Esophagus squamous epithelium (tissue), 5 donors: ENCODE results near the gene WNK2. TPM values are rescaled to one million over a fixed set of nuclear protein-coding genes. Genes with fewer than 3 reads are reported as not detected.

Source experiments
- DNase-seq: peaks from one replicate; lab custom pipeline; 2025; lab: John Stamatoyannopoulos, UW
- H3K27ac ChIP-seq, 4 donors: fragments of 200-600 bp; sonication (generic); one replicate each; pipeline ENCODE4 v1.5.1; 2016 to 2019; ENCODE audit warnings: mild to moderate bottlenecking in 1 of 4
- H3K27me3 ChIP-seq, 4 donors: fragments of 200-600 bp; sonication (generic); 1 replicate in 3 of 4; 2 replicates in 1 of 4; pipeline versions ENCODE4 v1.5.1 to v1.6.0; 2017 to 2021; ENCODE audit warnings: antibody characterized with exemption in 1 of 4
- H3K36me3 ChIP-seq, 3 donors: fragments of 200-600 bp; sonication (generic); one replicate each; pipeline ENCODE4 v1.5.1; 2016 to 2019
- H3K4me1 ChIP-seq, 3 donors: fragments of 200-600 bp; sonication (generic); one replicate each; pipeline ENCODE4 v1.5.1; 2017 to 2019
- H3K4me3 ChIP-seq, 4 donors: fragments of 200-600 bp; sonication (generic); 1 replicate in 3 of 4; 2 replicates in 1 of 4; pipeline ENCODE4 v1.5.1; 2016 to 2019; ENCODE audit warnings: mild to moderate bottlenecking in 2 of 4, moderate library complexity in 1 of 4
- H3K9me3 ChIP-seq, 3 donors: fragments of 200-600 bp; sonication (generic); one replicate each; pipeline ENCODE4 v1.5.1; 2016 to 2019
- POLR2A ChIP-seq, 4 donors: fragments of 450-650 bp; IDR thresholded peaks; one replicate each; pipeline ENCODE4 v1.6.1; 2017; ENCODE audit warnings: antibody characterized with exemption in 4 of 4, mild to moderate bottlenecking in 4 of 4, moderate library complexity in 3 of 4
- WGBS, 2 donors: methylation state at CpG; one replicate each; pipeline ENCODE4 v1.1.5; 2018; 5-methylcytosine and 5-hydroxymethylcytosine counted together
- intact Hi-C: fragments of 100-400 bp; cut with DNase I; formaldehyde crosslinking; loops from one replicate; pipeline ENCODE4 v1.15.0; 2022
- total RNA-seq, 4 donors: library from RNA; depleted of rRNA; stranded (reverse); fragments of >200 nt; gene quantifications; one replicate each; pipeline ENCODE4 v1.1.0, GENCODE V29; 2016
- TF ChIP-seq, protein P1 (sequence below), 6 experiments: fragments of 450-650 bp in 4 of 6; fragments of 200-600 bp in 2 of 6; sonication (generic) in 2 of 6; IDR thresholded peaks; one replicate each; pipeline ENCODE4 v1.5.1; 2016 to 2019; ENCODE audit warnings: antibody characterized with exemption in 6 of 6, mild to moderate bottlenecking in 4 of 6, moderate library complexity in 4 of 6
- donor health status: DM: yes; HTN: yes; CAD: no.

WNK2 gene
- total RNA-seq, 4 donors from 2014 or later: 0.40 to 8.8 (median 5.2) TPM

DNA sequence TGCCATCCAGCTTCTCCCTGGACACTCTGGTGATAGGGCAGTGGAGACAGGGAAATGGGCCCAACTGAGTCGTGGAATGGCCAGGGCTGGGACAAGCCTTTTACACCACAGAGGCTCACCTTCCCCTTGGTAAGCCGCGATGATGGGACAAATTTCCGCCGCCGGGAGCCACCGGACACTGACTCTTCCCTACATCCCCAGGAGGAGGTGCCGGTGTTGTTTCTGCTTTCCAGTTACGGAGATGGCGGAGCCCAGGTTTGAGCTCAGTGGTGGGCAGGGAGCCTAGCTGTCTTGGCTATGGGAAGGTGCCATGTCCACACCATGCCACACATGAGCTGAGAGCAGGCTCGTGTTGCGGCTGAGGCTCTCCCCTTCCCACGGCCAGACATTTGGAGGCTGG lies 19.9 kb upstream of the WNK2 start:
- H3K4me3 ChIP-seq: no peak overlapping the region
- 98% methylated on average over 10 of the region's 13 CpGs; no CpG with 5 or more reads in 1 of the 2 donors for WGBS, 2 donors
- peaks cover 0 to 15% (median 5%) of the 10 kb centered on the region in 3 donors for H3K4me1 ChIP-seq
- intact Hi-C loops: loop anchor here (5.0 kb wide), 2 partner anchors 52 to 138 kb away; no protein-coding TSS in a partner anchor
- DNase-seq: no peak
- no peaks in the 10 kb centered on the region for H3K27me3 ChIP-seq
- H3K27ac ChIP-seq: no peak overlapping the region
- no peaks in the 10 kb centered on the region for H3K36me3 ChIP-seq
- no peaks in the 10 kb centered on the region for H3K9me3 ChIP-seq
- TF ChIP-seq POLR2A (IDR thresholded peaks at IDR 0.05): no peak
- TF ChIP-seq, protein P1, sequence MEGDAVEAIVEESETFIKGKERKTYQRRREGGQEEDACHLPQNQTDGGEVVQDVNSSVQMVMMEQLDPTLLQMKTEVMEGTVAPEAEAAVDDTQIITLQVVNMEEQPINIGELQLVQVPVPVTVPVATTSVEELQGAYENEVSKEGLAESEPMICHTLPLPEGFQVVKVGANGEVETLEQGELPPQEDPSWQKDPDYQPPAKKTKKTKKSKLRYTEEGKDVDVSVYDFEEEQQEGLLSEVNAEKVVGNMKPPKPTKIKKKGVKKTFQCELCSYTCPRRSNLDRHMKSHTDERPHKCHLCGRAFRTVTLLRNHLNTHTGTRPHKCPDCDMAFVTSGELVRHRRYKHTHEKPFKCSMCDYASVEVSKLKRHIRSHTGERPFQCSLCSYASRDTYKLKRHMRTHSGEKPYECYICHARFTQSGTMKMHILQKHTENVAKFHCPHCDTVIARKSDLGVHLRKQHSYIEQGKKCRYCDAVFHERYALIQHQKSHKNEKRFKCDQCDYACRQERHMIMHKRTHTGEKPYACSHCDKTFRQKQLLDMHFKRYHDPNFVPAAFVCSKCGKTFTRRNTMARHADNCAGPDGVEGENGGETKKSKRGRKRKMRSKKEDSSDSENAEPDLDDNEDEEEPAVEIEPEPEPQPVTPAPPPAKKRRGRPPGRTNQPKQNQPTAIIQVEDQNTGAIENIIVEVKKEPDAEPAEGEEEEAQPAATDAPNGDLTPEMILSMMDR (IDR thresholded peaks at IDR 0.05): no peak

DNA sequence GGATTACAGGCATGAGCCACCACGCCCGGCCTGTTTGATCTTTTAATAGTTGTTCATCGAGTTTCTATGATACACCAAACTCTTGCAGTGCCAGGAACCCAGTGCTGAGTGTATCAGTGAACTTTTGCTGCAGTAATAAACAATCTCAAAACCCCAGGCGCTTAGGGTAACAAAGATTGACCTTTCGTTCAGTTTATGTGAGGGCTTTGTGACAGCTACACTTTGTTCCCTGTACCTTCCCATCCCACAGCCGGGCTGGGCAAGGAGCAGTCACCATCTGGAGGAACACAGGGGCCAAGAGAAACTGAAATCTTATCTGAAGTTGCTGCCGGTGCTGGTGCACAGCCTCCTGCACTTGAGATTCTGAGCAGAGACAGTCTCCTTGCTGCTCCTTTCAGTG lies 17.2 kb upstream of the WNK2 start:
- Histone ChIP-seq H3K27me3 (no peaks in the 10 kb centered on the region), H3K36me3 (no peaks in the 10 kb centered on the region), H3K4me1 (peaks cover 0 to 2% (median 0%) of the 10 kb centered on the region in 3 donors), H3K9me3 (no peaks in the 10 kb centered on the region), H3K27ac (no peak overlapping the region), H3K4me3 (no peak overlapping the region)
- intact Hi-C loops: no loop called here
- 58 to 63% methylated on average over 6 of the region's 7 CpGs for WGBS, 2 donors
- TF ChIP-seq, protein P1 (IDR thresholded peaks at IDR 0.05): no peak
- no peak for TF ChIP-seq POLR2A (IDR thresholded peaks at IDR 0.05)
- DNase-seq: no peak

DNA sequence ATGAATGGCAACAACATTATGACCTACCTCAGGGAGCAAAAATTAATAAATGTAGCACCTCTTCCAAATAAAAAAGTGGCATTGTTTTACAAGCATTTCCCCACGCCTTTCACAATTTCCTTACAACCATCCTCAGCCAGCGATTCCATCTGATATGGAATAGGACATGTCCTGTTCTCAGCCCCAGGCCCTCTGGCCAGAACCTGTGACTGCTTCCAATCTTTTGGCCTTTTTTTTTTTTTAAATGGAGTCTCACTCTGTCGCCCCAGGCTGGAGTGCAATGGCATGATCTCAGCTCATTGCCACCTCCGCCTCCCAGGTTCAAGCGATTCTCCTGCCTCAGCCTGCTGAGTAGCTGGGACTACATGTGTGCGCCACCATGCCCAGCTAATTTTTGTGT lies 16.8 kb upstream of the WNK2 start:
- no peak overlapping the region for H3K4me3 ChIP-seq
- H3K9me3 ChIP-seq: no peaks in the 10 kb centered on the region
- DNase-seq: no peak
- WGBS, 2 donors: 90 to 91% methylated on average over 6 of the region's 6 CpGs
- no peaks in the 10 kb centered on the region for H3K36me3 ChIP-seq
- H3K27me3 ChIP-seq: no peaks in the 10 kb centered on the region
- no peaks in the 10 kb centered on the region for H3K4me1 ChIP-seq
- TF ChIP-seq, protein P1 (IDR thresholded peaks at IDR 0.05): no peak
- TF ChIP-seq POLR2A (IDR thresholded peaks at IDR 0.05): no peak
- intact Hi-C loops: no loop called here
- no peak overlapping the region for H3K27ac ChIP-seq

DNA sequence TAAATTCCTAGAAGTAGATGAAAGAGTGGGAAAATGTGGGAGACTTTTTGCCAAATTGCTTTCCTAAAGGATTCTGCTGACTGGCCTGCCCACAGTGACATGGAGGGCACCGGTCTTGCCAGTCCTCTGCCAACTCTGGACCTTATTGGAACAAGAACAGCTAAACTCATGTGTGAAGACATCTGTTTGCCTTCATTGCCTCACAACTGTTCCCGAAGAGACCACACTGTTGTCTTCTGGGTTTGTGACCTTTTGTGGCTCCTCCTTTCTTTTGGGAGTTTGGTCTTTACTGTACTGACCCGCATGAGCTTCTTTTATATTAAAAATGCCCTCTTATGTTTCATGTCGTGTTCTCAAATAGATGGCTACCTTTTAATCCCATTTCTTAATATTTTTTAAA lies 16.1 kb upstream of the WNK2 start:
- Histone ChIP-seq H3K36me3 (no peaks in the 10 kb centered on the region), H3K27me3 (peaks cover 0 to 3% (median 0%) of the 10 kb centered on the region in 4 donors), H3K4me1 (no peaks in the 10 kb centered on the region), H3K27ac (no peak overlapping the region), H3K4me3 (no peak overlapping the region), H3K9me3 (no peaks in the 10 kb centered on the region)
- no peak for DNase-seq
- intact Hi-C loops: no loop called here
- 74 to 75% methylated on average over 4 of the region's 4 CpGs for WGBS, 2 donors
- no peak for TF ChIP-seq POLR2A (IDR thresholded peaks at IDR 0.05)
- TF ChIP-seq, protein P1 (IDR thresholded peaks at IDR 0.05): no peak

DNA sequence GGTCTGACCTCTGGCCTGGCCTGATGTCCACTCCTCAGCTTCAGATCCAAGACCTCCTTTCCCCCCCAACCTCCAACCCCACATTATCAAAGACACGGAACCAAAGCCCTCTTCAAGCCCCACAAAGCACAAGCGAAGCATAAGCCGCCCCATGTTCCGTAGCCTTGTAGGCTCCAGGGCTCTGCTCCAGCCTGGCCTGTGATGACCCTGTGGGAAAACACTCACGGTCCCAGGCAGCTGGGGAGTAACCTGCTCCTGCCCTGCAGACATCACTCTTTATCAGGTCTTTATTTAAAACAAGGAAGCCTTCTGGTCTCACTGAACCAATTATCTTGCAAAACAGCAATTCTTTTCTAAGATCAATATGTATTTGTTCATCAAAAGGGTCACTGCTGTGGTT lies 15.4 kb upstream of the WNK2 start:
- Histone ChIP-seq H3K9me3 (no peaks in the 10 kb centered on the region), H3K36me3 (no peaks in the 10 kb centered on the region), H3K27me3 (peaks cover 0 to 3% (median 0%) of the 10 kb centered on the region in 4 donors), H3K4me1 (no peaks in the 10 kb centered on the region), H3K27ac (no peak overlapping the region), H3K4me3 (no peak overlapping the region)
- 89 to 92% methylated on average over 4 of the region's 5 CpGs for WGBS, 2 donors
- no peak for DNase-seq
- TF ChIP-seq, protein P1 (IDR thresholded peaks at IDR 0.05): no peak
- no peak for TF ChIP-seq POLR2A (IDR thresholded peaks at IDR 0.05)
- intact Hi-C loops: no loop called here
